Thoracic aorta (tissue), 2 donors: Measurements from ENCODE around the gene OTULIN. TPM values are rescaled to one million over a fixed set of nuclear protein-coding genes. Genes with fewer than 3 reads are reported as not detected.
A peak's percentile ranks its signal among the peaks of the same experiment; 100 is the strongest.

ENCODE experiments used
- ATAC-seq: fragments of 150-250 bp; one replicate; pipeline ENCODE4 v1.8.0; 2017; ENCODE audit warnings: low read depth; ENCODE audit not compliant: insufficient number of reproducible peaks, low FRiP score
- DNase-seq: peaks from one replicate; pipeline ENCODE4 v3.0.0-alpha.2; 2020; ENCODE audit warnings: low spot score
- H3K27ac ChIP-seq, 2 donors: fragments of 200-600 bp; sonication (generic); 1 replicate in 1 of 2; 2 replicates in 1 of 2; pipeline ENCODE4 v1.5.1; 2016; ENCODE audit warnings: mild to moderate bottlenecking in 2 of 2, moderate library complexity in 2 of 2
- H3K27me3 ChIP-seq: fragments of 200-600 bp; sonication (generic); replicated peaks from 2 replicates; pipeline ENCODE4 v1.6.0; 2016; ENCODE audit warnings: mild to moderate bottlenecking; ENCODE audit not compliant: insufficient read depth
- H3K36me3 ChIP-seq: fragments of 200-600 bp; sonication (generic); one replicate; pipeline ENCODE4 v1.5.1; 2016
- H3K4me1 ChIP-seq, 2 donors: fragments of 200-600 bp; sonication (generic); 1 replicate in 1 of 2; 2 replicates in 1 of 2; pipeline versions ENCODE4 v1.5.1 to v1.6.0; 2016; ENCODE audit warnings: low read depth in 2 of 2, mild to moderate bottlenecking in 1 of 2; ENCODE audit not compliant: control insufficient read depth in 1 of 2
- H3K4me3 ChIP-seq: fragments of 200-600 bp; sonication (generic); 2 replicates; pipeline ENCODE4 v1.5.1; 2016; ENCODE audit warnings: mild to moderate bottlenecking
- H3K9me3 ChIP-seq: fragments of 200-600 bp; sonication (generic); 2 replicates; pipeline ENCODE4 v1.5.1; 2016
- total RNA-seq, 2 donors: library from RNA; depleted of rRNA; stranded (reverse); fragments of >200 nt; gene quantifications; one replicate each; pipeline versions ENCODE4 v1.1.0 to v1.2.3, GENCODE V29; 2016
- TF ChIP-seq, protein P1 (sequence below): fragments of 200-600 bp; sonication (generic); IDR thresholded peaks from one replicate; pipeline ENCODE4 v1.5.1; 2019; ENCODE audit warnings: antibody characterized with exemption

OTULIN gene
- total RNA-seq, 2 donors from 2014 or later, result 52.5 to 52.9 TPM

DNA sequence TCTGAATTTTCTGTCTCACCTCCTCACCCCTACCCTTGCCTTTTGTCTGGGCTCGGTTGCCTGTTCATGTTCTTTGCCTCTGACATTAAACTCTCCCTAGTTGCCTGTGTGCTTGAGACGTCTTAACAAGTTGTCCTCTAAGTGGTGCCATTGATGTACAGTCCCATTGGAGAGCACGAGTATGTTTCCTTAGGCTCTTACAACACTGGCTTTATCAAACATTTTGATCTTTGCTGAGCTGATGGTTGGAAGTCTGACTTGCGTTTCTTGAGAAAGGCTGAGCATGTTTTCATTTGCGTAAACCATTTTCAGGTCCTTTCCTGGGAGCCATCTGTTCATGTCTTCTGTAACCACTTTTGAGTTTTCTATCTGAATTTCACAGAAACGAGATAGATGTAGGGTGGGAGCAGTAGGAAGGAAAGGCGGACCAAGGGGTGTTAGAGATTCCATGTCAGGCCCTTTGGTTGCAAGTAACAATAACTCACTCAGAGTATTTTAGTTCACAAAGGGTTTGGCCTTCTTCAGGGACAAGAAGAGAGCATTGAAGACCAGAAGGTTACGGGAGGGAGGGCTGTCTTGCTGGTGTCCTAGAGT, 35.4 kb downstream of the OTULIN start:
- H3K27me3 ChIP-seq, result no peaks in the 10 kb centered on the region
- no peak for DNase-seq
- peak overlapping the region; percentile 38 to 59 for H3K27ac ChIP-seq
- no peaks in the 10 kb centered on the region for H3K9me3 ChIP-seq
- no peaks in the 10 kb centered on the region for H3K36me3 ChIP-seq
- peaks cover 9 to 59% of the 10 kb centered on the region in 2 donors for H3K4me1 ChIP-seq
- TF ChIP-seq, protein P1, sequence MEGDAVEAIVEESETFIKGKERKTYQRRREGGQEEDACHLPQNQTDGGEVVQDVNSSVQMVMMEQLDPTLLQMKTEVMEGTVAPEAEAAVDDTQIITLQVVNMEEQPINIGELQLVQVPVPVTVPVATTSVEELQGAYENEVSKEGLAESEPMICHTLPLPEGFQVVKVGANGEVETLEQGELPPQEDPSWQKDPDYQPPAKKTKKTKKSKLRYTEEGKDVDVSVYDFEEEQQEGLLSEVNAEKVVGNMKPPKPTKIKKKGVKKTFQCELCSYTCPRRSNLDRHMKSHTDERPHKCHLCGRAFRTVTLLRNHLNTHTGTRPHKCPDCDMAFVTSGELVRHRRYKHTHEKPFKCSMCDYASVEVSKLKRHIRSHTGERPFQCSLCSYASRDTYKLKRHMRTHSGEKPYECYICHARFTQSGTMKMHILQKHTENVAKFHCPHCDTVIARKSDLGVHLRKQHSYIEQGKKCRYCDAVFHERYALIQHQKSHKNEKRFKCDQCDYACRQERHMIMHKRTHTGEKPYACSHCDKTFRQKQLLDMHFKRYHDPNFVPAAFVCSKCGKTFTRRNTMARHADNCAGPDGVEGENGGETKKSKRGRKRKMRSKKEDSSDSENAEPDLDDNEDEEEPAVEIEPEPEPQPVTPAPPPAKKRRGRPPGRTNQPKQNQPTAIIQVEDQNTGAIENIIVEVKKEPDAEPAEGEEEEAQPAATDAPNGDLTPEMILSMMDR, result no peak
- no peak overlapping the region for H3K4me3 ChIP-seq
- no peak for ATAC-seq

DNA sequence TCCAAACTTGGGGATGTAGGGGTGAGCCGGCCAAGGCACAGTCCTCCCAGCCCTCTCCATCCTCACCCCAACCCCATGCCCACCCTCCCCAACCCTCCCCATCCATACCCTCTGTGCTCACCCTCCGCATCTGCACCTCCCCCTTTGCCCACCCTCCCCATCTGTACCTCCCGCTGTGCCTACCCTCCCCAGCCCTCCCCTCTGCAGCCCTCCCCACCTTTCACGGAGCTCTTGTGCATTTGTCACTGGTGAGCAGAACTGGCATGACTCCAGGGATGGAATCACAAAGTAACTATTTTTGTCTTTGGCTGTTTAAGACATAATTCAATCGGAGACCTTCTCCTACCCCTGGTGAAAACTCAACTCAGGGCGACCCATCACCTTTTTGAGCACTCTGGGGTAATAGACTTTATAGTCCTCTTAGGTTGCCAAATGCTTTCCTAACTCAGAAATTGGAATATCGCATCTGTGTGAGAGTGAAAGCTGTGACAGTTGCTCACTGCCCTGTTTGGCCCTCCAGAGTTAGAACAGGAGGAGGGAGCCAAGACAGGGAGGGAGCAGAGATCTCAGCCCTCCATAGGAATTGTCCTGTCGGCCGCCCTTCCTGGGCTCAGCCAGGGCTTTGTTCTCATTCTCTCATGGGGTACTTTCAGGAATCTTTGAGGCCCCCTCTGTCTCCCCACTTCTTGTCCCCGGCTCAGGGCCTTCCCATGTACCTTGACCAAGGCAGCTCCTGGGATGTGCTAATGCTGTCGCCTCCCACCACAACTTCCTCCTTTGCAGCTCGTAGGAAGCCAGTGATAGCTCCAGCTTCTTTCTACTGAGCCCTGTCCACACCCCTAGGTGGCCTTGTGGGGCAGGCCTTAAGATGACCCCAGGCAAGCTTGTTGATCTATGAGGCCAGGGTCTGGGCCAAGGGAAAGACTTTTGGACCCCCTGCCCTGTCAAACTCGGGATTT, 36.2 kb downstream of the OTULIN start:
- ATAC-seq, result no peak
- peaks cover 9 to 59% of the 10 kb centered on the region in 2 donors for H3K4me1 ChIP-seq

DNA sequence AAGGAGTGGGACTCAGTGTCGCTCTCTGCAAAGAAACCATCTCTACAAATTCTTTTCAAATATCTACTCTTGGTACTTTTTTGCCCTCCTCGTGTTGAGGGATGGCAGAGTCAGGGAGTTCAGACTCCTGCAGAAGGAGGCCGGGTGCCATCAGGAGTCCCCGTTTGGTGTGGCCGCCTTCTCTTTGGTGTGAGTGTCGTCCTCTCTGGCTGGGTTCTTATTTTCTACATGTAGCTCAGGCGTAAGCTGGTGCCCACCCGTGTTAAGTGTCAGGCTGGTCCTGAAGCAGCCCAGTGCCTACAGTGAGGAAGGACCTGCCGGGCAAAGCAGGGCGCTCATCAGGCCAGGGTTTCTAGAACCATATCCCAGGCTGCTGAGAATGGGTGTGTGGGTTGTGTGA, 37.0 kb downstream of the OTULIN start:
- Histone ChIP-seq H3K36me3 (no peaks in the 10 kb centered on the region), H3K27me3 (no peaks in the 10 kb centered on the region), H3K4me3 (no peak overlapping the region), H3K4me1 (peaks cover 16 to 62% of the 10 kb centered on the region in 2 donors), H3K9me3 (no peaks in the 10 kb centered on the region), H3K27ac (peak overlapping the region in 1 of 2 donors; percentile 3)
- ATAC-seq (no peak), DNase-seq (no peak)
- TF ChIP-seq, protein P1, result no peak

More for the DNA sequence above, 36.2 kb downstream of the OTULIN start:
- TF ChIP-seq, protein P1, result no peak
- Histone ChIP-seq H3K9me3 (no peaks in the 10 kb centered on the region), H3K27ac (peak overlapping the region; percentile 47 to 51), H3K36me3 (no peaks in the 10 kb centered on the region), H3K27me3 (no peaks in the 10 kb centered on the region), H3K4me3 (no peak overlapping the region)
- DNase-seq, result no peak

DNA sequence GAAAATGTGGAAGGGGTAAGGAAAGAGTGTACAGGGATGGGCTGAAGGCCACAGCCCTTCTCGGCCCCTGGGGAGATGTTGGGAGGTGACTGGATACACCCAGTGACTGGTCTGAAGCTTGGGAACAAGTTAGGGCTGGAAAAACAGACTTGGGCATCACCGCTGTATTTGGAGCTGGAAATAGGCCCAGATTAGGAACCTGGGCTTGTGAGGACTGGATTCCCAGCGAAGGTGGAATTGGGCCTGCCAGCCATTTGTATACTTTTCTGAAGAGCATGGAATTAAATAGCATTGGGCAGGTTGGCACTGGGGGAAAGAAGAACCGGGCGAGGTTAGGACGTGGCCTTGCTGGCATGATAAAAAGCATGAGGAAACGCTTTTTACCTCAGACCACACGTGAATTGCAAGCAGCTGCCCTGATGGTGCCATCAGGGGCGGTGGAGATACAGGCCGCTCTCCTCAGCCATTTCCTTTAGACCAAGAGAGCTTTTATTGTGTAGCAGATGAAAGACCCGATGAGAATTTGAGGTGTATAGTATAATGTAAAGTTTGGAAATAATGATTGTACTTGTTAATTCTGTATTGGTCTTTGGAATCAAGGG, 37.8 kb downstream of the OTULIN start:
- Histone ChIP-seq H3K36me3 (no peaks in the 10 kb centered on the region), H3K27ac (peak overlapping the region in 1 of 2 donors; percentile 3), H3K27me3 (no peaks in the 10 kb centered on the region), H3K4me3 (no peak overlapping the region), H3K4me1 (peaks cover 22 to 62% of the 10 kb centered on the region in 2 donors), H3K9me3 (no peaks in the 10 kb centered on the region)
- ATAC-seq, result no peak
- TF ChIP-seq, protein P1, result no peak
- no peak for DNase-seq

DNA sequence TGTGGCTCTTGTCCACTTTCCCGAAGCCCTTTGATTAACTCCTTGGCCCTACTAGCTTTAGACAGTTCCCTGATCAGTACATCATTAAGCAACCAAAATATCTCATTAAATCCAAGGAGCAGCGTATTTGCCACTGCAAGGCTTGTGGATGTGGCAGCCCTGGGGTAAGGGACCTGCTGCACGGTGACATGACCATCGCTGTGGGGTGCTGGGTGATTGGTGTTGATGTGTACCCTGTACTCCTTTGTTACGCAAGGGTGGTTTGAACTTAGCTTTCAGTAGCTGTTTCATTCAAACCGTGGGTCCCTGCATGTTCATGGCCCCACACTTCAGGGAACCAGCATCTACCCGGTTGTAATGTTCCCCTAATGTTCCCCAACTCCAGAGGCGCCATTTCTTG, 41.0 kb downstream of the OTULIN start:
- DNase-seq, result no peak
- no peak overlapping the region for H3K4me3 ChIP-seq
- TF ChIP-seq, protein P1, result no peak
- peaks cover 21 to 45% of the 10 kb centered on the region in 2 donors for H3K4me1 ChIP-seq
- ATAC-seq, result no peak
- H3K36me3 ChIP-seq, result peaks cover 14% of the 10 kb centered on the region
- H3K27ac ChIP-seq, result peak overlapping the region in 1 of 2 donors; percentile 51
- no peaks in the 10 kb centered on the region for H3K9me3 ChIP-seq
- no peaks in the 10 kb centered on the region for H3K27me3 ChIP-seq
